Measurements from ENCODE around the gene PALD1. TPM values are rescaled to one million over a fixed set of nuclear protein-coding genes. Genes with fewer than 3 reads are reported as not detected.
A peak's percentile ranks its signal among the peaks of the same experiment; 100 is the strongest.

Gene PALD1
- total RNA-seq, 1 experiment from 2014 or later: 1.8 TPM

DNA sequence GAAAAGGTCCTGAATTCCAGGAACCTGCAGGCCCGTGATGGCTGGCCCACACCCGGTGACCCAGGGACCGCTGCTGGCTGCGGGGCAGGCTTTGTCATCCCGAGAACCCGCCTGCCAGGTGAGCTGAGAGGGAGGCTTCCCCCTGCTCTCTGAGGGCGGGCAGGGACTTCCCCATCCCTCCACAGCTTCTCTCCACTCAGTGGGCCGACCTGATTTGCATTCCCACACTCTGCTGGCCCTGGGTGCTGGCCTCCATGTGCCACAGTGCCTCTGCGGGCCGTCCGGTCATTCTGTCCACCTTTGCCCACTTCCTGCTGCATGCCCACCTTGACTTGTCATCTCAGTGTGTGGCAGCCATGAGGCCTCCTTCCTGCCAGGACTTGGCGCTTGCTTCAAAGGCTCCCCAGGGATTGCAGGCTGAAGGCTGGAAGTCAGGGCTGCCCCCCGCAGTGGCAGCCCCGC, 35.3 kb downstream of the PALD1 start:
- in situ Hi-C loops (cut with HindIII; ENCODE audit: low pct_unique_long_range_greater_than_20kb, low sequenced_read_pairs): no loop called here
- no peak for DNase-seq (ENCODE audit: low read depth, low spot score)

DNA sequence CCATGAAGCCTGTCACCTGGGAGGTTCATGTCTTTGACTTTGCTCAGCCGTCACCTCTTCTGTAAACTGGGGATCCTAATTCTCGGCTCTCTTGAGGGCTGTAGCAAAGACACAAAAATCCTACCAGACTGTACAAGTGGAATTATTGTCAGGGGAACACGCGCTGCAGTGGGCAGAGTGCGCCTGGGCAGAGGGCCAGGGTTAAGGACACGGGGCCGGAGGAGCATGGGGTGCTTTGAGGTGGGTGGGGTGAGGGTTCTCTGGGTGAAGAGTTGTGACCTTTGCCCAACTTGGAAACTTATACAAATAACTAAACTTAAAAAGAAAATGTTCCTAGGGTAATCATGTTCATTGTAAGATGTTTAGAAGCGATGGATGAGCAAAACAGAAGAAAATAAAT, 36.0 kb downstream of the PALD1 start:
- no peak for DNase-seq (ENCODE audit: low read depth, low spot score)
- in situ Hi-C loops (cut with HindIII; ENCODE audit: low pct_unique_long_range_greater_than_20kb, low sequenced_read_pairs): no loop called here

DNA sequence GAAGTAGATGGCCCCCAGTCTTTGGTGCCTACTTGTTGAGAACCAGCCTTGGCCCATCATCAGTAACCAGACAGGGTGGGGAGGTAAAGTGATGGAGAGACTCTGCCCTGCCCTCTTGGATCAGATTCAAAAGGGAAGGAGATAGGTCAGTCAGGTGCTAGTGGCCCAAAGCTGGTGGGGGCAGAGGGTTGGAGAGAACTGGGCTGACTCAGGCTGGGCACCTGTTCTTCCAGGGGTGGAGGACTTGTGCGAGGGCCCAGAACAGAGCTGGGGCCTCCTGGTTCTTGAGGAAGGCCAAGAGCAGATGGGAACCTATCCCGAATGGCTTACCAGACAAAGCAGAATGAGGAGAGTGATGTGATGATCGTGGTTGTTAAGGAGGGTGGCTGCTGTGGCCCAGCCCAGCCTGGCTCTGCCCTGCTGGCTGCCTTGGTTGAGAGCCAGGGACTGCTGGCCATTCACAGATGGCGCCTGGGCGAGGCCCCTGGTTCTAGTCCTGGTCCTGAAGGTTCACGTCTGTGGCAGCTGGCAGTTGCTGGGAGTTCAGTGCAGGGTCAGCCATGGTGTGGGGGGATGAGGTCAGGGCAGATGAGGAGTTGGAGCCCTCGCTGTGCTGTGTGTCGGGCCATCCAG, 36.6 kb downstream of the PALD1 start:
- in situ Hi-C loops (cut with HindIII; ENCODE audit: low pct_unique_long_range_greater_than_20kb, low sequenced_read_pairs): no loop called here

DNA sequence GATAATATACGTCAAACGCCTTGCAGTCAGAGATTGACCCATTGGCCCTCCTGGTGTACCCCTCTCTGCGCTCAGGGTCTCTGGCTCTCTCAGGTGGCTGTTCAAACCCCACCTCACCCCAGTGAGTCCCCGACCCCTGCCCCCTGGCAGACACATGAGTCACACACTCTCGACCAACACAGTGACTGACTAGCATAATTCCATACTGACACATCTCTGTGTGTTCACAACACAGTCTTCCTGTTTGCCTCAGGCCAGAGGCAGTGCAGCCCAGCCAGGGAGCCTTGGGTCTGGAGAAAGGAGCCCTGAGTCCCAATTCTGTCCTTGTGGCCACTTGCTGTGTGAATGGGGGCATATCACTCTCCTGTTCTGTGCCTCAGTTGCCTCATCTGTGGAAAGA, 40.1 kb downstream of the PALD1 start:
- in situ Hi-C loops (cut with HindIII; ENCODE audit: low pct_unique_long_range_greater_than_20kb, low sequenced_read_pairs): no loop called here
- DNase-seq (ENCODE audit: low read depth, low spot score): no peak

More for the DNA sequence above, 36.6 kb downstream of the PALD1 start:
- DNase-seq (ENCODE audit: low read depth, low spot score): no peak

DNA sequence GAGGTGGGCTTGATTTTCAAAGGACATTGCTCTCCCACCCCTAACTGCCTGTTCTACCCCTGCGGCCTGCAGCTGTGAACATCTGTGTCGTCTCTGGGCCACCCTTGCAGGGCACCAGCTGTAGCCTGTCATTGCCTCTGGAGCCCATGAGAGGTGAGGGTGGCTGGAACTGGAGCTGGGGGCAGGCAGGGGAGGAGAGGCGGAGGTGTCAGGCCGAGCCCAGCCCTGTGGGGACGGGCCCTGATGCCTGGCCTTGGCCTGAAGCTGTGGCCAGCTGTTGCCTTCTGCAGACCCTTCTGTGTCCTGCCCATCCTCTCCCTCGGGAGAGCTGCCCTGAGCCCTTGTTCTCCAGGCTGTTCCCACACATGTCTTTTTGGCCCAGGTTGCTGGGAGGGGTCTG, 44.5 kb downstream of the PALD1 start:
- in situ Hi-C loops (cut with HindIII; ENCODE audit: low pct_unique_long_range_greater_than_20kb, low sequenced_read_pairs): no loop called here
- DNase-seq (ENCODE audit: low read depth, low spot score): no peak

DNA sequence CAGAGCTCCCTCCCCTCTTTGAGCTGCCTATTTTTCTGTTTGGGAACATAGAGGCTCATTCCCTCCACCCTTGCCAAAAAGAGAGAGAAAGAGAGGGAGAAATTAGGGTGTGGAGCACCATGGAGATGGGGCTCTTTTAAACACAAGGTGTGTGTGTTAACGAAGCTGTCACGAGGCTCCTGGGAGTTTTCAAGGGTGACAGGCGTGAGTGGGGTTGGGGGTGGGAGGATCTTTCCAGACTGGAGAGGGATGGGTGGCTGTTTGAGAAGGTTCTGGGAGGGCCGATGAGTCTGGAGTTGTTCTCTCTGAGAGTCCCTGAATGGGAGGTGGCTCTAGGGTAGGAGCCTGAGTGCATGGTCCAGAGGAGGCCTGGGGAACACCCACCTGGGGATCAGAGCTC, 45.0 kb downstream of the PALD1 start:
- in situ Hi-C loops (cut with HindIII; ENCODE audit: low pct_unique_long_range_greater_than_20kb, low sequenced_read_pairs): no loop called here
- DNase-seq (ENCODE audit: low read depth, low spot score): no peak

DNA sequence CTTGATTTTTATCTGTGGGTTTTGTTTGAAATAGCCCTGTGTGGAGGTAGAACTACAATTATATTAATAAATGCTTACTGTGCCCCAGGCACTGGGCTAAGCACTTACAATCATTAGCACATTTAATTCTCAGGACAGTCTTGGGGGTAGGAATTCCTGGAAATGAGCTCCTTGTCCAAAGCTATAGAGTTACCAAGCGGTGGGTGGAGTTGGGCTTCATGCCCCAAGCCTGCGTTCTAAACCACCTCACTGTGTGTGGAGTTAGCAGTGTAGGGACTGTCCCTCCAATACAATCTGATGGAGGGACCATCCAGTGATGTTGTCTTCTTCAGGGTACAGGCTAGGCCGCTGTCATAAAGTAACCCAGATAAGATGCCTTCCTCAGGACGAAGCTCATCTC, 49.7 kb downstream of the PALD1 start:
- in situ Hi-C loops (cut with HindIII; ENCODE audit: low pct_unique_long_range_greater_than_20kb, low sequenced_read_pairs): no loop called here
- DNase-seq (ENCODE audit: low read depth, low spot score): no peak

DNA sequence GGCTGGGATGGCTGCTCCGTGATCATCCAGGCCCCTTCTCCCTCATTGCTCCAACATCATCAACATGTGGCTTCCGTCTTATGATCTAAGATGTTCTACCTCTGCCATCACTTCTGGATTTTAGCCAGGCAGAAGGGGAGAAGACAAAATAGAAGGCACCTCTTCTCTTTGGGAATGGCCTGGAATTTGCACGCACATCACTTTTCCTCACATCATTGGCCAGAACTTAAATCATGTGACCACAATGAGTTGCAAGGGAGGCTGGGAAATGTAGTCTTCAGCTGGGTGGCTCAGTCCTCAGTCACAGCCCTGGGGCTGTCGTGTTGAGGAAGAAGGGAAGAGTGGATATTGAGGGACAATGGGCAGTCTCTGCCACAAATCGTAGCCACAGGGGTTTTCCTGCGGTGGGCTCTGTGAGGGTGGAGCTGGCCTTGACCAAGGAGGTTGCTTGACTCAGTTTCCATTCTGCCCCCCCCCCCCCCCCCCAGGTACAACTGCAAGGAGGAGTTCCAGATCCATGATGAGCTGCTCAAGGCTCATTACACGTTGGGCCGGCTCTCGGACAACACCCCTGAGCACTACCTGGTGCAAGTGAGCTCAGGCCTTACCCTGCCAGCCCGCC, 50.3 kb downstream of the PALD1 start:
- peak; percentile 78 for DNase-seq (ENCODE audit: low read depth, low spot score)
- in situ Hi-C loops (cut with HindIII; ENCODE audit: low pct_unique_long_range_greater_than_20kb, low sequenced_read_pairs): no loop called here

DNA sequence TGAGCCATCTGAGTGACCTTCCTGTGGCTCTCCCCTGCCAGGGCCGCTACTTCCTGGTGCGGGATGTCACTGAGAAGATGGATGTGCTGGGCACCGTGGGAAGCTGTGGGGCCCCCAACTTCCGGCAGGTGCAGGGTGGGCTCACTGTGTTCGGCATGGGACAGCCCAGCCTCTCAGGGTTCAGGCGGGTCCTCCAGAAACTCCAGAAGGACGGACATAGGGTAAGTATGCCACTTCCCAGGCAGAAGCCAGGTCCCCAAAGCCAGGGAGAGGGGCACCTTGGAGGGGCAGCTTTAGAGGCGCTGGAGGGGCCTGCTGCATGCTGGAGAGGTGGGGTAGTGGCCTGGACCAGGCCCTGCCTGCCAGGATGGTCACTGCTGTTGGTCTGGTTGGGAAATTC, 51.3 kb downstream of the PALD1 start:
- DNase-seq (ENCODE audit: low read depth, low spot score): no peak
- in situ Hi-C loops (cut with HindIII; ENCODE audit: low pct_unique_long_range_greater_than_20kb, low sequenced_read_pairs): no loop called here

DNA sequence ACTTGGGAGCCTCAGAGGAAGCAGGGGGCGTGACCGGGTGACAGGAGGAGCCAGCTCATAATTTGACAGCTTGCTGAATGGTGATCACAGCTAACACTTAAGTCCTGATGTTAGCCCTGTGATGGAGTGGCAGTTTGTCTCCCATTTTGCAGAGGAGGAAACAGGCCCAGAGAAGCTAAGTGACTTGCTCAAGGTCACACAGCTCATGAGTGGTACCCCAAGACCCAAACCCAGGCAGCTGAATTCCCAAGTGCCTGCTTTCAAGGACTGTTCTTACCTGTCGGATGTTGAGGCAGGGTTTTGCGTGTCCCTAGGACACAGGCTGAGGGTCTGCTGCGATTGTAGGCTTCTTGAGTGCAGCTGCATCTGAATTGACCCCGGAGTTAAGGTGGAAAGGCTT, 51.7 kb downstream of the PALD1 start:
- no peak for DNase-seq (ENCODE audit: low read depth, low spot score)
- in situ Hi-C loops (cut with HindIII; ENCODE audit: low pct_unique_long_range_greater_than_20kb, low sequenced_read_pairs): no loop called here

DNA sequence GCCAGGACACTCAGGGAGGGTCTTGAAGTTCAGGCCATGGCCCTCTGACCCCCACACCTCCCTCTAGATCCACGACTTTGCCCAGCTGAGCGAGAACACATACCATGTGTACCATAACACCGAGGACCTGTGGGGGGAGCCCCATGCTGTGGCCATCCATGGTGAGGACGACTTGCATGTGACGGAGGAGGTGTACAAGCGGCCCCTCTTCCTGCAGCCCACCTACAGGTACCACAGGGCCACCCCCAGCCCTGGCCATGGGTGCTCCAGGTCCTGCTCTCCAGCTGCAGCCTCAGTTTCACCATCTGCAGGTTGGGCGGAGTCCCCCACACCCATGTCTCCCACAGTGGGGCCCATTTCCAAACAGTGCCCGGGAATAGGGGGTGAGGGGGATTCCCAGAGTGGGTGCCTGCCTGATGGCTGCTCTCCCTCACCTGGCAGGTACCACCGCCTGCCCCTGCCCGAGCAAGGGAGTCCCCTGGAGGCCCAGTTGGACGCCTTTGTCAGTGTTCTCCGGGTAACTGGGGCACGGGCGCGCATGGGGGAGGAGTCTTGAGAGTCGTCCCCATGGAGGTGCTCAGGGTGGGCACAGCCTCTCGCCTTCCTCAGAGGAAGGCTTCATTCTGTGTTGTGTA, 54.1 kb downstream of the PALD1 start:
- in situ Hi-C loops (cut with HindIII; ENCODE audit: low pct_unique_long_range_greater_than_20kb, low sequenced_read_pairs): no loop called here

DNA sequence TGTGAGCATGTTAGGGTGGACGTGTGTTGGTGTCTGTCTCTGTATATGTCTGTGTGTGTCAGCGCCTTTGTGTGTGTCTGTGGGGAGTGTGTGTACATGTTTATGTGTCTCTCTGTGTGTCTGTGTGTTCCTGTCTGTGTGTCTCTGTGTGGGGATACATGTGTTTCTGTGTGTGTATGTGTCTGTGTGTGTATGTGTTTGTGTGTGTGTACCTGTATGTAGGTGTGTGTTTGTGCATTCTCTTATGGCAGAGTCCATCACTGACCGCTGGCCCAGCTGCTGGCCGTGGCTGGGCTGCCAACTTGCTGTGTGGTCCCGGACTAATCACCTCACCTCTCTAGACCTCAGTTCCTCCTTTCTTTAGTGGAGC, 54.6 kb downstream of the PALD1 start:
- in situ Hi-C loops (cut with HindIII; ENCODE audit: low pct_unique_long_range_greater_than_20kb, low sequenced_read_pairs): no loop called here
- DNase-seq (ENCODE audit: low read depth, low spot score): no peak

More for the DNA sequence above, 54.1 kb downstream of the PALD1 start:
- DNase-seq (ENCODE audit: low read depth, low spot score): no peak

DNA sequence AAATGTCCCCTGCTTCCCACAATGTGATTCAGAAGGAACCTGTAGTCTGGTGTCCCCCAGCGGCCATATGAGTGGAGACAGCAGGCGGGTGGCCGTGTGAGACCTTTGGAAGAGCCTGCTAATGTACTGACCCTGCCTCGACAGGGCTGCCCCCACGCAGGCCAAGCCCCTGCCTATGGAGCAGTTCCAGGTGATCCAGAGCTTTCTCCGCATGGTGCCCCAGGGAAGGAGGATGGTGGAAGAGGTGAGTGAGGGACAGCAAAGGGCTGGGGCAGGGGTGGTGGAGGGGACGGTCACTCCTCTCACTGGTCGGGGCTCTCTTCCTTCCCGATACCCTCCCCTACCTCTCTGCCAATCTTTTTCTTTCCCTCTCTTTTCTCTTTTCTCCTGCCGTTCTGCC, 55.7 kb downstream of the PALD1 start:
- in situ Hi-C loops (cut with HindIII; ENCODE audit: low pct_unique_long_range_greater_than_20kb, low sequenced_read_pairs): no loop called here
- no peak for DNase-seq (ENCODE audit: low read depth, low spot score)

DNA sequence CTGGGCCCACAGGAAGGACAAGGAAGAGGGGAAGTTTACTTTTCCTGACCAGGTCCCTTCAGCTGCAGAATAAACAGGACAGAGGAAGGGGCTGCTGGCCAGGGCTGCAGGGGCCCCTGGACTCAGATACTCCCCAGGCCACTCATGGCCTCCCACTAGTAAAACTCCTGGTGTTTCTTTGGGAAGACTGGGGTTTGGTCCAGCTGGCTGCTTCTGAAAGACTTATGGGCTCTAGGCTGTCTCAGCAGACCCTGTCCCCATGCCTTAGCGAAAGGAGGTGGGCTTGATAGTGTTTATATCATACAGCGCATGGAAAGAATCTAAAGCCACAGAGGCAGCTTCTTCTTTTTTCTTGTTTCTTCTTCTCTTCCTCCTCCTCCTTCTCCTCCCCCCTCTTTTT, 56.4 kb downstream of the PALD1 start:
- in situ Hi-C loops (cut with HindIII; ENCODE audit: low pct_unique_long_range_greater_than_20kb, low sequenced_read_pairs): no loop called here
- DNase-seq (ENCODE audit: low read depth, low spot score): no peak

DNA sequence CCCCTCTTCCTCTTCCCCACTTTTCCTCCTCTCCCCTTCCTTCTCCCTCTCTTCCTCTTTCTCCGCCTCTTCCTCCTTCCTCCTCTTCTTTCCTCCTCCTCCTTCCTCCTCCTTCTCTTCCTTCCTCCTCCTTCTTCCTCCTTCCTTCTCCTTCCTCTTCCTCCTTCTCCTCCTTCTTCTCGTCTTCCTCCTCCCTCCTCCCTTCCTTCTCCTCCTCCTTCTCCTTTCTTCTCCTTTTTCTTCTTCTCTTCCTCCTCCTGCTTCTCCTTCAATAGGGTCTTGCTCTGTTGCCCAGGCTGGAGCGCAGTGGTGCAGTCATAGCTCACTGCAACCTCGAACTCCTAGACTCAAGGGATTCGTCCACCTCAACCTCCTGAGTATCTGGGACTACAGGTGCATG, 56.9 kb downstream of the PALD1 start:
- DNase-seq (ENCODE audit: low read depth, low spot score): no peak
- in situ Hi-C loops (cut with HindIII; ENCODE audit: low pct_unique_long_range_greater_than_20kb, low sequenced_read_pairs): no loop called here

DNA sequence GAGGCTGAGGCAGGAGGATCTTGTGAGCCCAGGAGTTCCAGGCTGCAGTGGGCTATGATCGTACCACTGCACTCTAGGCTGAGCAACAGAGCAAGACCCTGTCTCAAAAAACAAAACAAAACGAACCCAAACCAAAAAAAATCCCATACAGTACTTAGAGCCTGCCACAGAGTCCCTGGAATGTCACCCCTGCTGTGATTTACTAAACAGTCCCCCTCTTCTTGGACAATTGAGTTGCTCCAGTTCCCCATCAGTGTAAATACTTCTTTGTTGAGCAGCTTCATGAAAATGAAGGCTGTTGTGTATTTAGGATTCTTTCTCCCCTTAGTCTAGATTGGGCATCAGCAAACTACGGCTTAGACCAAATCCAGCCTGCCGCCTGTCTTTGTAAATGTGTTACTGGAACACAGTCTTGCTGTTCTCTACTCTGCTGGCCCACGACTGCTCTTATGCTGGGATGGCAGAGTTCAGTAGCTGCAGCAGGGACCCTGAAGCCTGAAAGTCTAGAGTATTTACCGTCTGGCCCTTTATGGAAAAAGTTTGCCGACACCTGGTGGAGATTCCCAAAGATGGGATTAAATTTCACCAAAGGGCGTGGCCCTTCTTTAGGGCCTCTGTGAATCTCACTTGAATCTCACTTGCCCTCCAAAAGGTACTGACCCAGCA, 57.8 kb downstream of the PALD1 start:
- in situ Hi-C loops (cut with HindIII; ENCODE audit: low pct_unique_long_range_greater_than_20kb, low sequenced_read_pairs): no loop called here
- DNase-seq (ENCODE audit: low read depth, low spot score): no peak

DNA sequence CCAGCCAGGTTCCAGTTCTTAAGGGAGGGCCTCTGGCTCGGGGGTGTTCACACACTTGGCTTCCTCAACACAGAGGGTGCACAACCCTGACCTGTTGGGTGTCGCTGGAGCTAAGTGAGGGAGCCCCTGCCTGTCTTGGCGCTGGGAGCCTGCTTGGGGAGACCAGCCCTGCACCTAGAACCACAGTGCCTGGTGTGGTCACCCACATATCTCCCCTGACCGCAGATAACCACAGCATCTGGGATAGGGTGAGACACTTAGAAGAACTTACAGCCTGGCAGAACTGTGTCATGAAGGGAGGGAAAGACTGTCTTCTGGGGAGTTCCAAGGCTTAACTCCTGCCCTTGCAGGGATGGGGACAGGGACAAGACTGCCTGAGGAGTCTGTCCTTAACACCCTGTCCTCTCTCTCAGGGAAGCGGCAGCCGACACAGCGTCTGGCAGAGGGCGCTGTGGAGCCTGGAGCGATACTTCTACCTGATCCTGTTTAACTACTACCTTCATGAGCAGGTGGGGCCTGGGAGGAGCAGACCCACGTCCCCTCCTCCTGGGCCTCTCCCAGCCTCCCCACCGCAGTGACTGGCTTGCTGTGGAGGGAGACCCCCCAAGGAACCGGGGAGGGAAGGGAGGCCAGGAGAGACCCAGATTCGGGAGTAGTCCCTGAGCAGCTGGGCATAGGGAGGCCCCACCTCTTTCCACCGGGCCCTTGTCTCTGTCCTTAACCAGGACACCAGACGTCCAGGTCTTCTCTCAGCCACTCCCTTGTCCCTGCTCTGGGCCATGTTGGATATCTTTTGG, 59.0 kb downstream of the PALD1 start:
- peak; percentile 22 for DNase-seq (ENCODE audit: low read depth, low spot score)
- in situ Hi-C loops (cut with HindIII; ENCODE audit: low pct_unique_long_range_greater_than_20kb, low sequenced_read_pairs): no loop called here

DNA sequence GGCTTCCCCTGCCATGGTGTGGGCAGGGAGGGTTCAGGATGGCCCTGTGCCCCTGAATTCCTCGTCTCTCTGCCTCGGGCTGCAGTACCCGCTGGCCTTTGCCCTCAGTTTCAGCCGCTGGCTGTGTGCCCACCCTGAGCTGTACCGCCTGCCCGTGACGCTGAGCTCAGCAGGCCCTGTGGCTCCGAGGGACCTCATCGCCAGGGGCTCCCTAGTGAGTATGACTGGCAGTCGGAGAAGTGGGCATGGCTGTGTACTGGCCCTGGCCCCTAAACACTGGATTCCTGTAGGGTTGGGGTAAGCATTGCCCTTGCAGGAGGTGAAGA, 59.6 kb downstream of the PALD1 start:
- no peak for DNase-seq (ENCODE audit: low read depth, low spot score)
- in situ Hi-C loops (cut with HindIII; ENCODE audit: low pct_unique_long_range_greater_than_20kb, low sequenced_read_pairs): no loop called here
